ENCODE measurements around the gene EIF2B1.

EIF2B1 gene

DNA sequence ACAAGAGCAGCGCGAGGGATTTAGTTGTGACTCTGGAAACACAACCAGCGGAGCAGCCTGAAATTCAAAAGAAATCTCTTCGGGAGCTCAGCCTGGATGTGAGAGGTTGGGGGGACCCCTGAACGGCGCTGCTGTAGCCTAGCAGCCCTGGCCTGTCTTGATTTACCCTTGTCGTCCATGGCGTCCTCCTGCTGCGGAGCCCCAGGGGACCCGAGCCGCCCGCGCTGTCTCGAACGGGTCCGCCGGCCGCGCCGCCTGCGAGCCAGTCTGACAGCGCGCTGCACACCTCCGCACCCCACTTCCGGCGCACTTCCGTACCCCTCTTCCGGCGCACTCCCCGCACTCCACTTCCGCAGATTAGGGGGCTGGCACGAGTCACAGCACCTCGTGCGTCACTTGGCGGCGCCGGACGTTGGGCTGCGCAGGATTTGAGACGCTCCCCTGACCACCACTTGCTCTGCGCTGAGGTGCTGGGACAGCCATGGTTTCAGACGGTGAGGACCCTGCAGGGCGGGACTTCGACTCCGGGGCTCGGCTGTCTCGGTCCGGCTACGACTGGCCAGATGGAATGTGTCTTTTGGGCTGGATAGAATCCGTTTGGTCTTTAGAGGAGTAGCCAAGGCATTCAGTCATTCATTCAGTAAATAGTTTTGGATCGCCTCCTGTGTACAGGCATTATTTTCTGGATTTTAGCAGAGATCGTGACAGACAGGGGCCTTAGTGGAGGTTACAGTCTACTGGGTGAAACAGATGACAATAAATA is at the start of gene EIF2B1, which contains the start of gene GTF2H3:
Gene EIF2B1, minus strand, starts transcription at position 308 of the 763 bp plus-strand sequence. Its CDS starts 129 bp downstream, at position 179.
Gene GTF2H3, plus strand, starts transcription at position 451 of the 763 bp plus-strand sequence. Its CDS starts 31 bp downstream, at position 482.
- peak; percentile 74 for FAIRE-seq

- no peak for FAIRE-seq
These were observed 48.1 kb upstream of the EIF2B1 start for GRCh38 chr12:123681605-123682004.

DNA sequence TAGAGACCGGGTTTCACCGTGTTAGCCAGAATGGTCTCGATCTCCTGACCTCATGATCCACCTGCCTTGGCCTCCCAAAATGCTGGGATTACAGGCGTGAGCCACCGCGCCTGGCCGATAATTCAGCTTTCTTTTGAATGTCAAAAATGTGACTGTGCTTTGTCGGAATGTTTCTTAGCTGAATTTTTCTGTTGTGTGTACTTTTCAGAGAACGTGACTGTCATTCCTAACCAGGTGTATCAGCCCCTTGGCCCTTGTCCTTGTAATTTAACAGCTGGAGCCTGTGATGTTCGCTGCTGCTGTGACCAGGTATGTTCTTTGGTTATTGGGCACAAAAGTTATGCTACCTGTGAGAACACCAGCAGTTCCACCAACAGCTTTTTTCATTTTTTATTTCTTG is 45.5 kb upstream of the EIF2B1 start:
- FAIRE-seq: no peak

DNA sequence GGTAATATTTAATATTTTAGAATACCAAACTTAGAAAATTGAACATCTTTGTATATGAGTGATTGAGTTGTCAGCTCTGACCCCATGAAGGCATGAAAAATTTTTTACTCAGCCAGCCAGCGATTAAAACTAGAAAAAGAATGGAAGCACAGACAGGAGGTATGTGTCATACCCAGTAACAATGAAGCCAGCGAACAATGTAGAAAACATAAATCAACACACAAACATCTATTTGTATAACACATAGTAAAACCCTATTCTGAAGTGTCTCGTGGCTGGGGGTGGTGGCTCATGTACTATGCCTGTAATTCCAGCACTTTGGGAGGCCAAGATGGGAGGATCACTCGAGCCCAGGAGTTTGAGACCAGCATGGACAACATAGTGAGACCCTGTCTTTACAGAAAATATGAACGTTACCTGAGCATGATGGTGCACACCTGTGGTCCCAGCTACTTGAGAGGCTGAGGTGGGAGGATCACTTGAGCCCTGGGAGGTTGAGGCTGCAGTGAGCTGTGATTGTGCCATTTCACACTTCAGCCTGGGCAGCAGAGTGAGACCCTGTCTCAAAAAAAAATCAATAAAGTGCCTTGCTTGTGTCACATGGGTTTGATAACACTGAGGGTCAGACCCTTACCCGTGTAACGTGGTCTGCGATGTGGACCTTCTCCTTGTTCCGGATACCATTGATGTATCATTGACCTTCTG is 43.3 kb upstream of the EIF2B1 start:
- FAIRE-seq: no peak

DNA sequence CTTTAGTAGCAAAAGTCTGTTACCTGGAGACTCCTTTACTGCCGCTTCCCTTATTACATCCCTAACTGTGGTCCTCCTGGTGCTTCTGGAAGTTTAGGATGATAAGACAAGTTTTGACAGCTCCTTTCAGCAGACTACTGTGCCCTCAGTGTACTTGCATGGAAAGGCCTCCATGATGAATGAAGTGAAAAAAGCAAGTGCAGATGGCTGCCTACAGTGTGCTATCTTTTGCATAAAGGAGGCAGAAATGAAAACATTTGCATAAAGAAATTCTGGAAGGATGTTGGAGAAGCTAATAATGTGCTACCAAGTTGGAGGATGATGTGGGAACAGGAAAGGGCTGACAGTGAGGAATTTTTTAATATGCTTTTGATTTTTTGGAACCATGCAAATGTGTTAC is 42.0 kb upstream of the EIF2B1 start:
- no peak for FAIRE-seq

- FAIRE-seq: no peak
These were observed 38.4 kb upstream of the EIF2B1 start for GRCh38 chr12:123671876-123672275.

GRCh38 chr12:123670882-123671728 is 37.6 kb upstream of the EIF2B1 start, which contains the start of gene TCTN2:
Gene TCTN2 (plus strand): TSS chr12:123671113. CDS start chr12:123671241, 128 bp downstream.
- FAIRE-seq: peak; percentile 55

DNA sequence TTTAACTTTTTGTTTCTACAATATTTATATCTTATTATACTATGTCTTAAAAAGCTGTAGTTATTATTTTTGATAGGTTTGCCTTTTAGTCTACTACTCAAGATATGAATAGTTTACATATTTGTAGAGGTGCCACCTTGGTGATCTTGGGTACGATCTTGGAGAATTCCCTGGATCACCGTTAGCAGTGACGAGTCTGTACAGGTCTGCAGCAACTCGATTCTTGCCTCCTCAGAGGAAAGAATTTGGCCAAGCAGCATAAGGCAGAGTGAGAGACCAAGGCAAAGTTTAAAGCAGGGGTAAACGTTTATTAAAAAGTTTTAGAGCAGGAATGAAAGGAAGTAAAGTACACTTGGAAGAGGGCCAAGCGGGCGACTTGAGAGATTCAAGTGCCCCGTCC is 34.3 kb upstream of the EIF2B1 start:
- no peak for FAIRE-seq

DNA sequence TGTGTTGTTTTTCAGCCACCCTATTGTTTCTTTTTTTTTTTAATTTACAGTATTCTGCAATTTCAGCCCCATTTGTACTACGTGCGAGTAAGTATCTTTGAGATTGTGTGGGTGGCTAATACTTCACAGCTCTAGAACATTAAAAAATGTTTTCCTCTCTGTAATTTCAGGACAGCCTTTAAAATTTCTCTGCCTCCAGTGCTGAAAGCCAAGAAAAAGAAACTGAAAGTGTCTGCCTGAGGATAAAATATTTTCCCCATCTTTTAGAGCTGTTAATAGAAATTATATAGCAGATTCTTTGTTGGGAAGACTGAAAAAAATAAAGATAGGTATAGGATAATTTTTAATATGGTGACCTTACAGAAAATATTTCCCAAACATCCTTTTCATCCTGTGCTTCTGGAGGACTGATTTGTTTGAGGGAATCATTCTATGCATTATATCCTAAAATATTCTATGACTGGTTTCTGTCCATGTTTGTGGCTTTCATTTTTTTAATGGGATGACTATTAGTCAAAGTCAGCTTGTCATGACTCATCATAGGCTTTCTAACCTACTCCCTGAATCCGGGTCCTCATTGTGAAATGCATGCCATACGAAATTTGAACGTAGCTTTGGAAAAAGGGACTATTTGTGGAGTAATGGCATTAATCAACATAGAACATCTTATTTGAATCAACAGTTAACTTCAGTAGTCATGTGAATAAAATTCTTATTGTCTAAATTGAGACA is 26.7 kb upstream of the EIF2B1 start:
- no peak for FAIRE-seq

GRCh38 chr12:123657211-123657610 is 23.7 kb upstream of the EIF2B1 start:
- FAIRE-seq: no peak

GRCh38 chr12:123656392-123656791 is 22.9 kb upstream of the EIF2B1 start:
- no peak for FAIRE-seq

DNA sequence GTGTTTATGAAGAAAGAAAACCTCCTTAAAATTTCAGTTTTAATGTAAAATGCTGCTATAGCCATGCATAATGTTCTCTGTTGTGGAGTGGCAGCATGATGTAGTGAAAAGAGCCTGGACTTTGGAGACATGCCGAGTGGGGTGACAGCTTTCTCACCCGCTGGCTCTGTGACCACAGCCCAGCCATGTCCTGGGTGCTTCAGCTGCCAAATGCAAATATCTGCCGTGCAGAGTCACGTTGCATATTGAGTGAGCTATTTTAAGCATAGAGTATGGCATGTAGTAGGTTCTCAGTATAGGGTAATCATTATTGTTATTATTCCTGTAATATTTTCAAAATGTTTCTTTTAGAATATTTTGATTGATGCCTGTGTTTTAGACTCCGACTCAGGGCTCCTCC is 21.9 kb upstream of the EIF2B1 start:
- no peak for FAIRE-seq

DNA sequence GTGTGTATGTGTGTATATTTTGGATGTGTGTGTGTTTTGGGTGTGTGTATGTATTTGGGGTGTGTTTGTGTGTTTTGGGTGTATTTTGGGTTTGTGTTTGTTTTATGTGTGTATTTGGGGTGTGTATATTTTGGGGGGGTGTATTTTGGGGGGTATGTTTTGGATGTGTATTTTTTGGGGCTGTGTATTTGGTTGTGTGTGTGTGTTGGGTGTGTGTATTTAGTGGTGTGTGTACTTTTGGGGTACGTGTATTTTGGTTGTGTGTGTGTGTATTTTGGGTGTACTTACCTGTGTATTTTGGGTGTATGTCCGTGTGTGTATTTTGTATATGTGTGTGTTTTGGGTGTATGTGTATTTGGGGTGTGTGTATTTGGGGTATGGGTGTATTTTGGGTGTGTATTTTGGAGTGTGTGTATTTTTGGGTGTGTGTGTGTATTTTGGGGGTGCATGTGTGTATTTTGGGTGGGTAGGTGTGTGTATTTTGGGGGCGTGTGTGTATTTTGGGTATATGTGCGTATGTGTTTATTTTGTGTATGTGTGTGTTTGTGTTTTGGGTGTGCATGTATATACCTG is 20.7 kb upstream of the EIF2B1 start:
- FAIRE-seq: no peak

DNA sequence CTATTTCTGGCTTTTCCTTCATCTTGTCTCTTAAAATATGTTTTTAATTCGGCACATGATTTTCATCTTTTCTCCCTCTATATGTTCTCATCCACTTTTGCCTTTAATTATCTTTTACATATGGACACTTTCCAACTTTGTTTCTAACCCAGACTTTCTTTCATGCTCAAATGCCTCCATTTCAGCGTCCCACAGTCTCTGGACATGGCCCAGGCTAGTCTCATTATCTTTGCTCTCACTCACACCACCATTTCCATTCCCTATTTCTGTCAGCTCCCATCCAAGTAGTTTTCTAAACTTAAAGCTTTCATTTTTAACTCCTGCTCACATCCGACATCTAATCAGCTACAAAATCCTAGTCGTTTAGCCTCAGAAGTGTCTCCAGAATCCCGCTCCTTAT is 14.9 kb upstream of the EIF2B1 start:
- no peak for FAIRE-seq

DNA sequence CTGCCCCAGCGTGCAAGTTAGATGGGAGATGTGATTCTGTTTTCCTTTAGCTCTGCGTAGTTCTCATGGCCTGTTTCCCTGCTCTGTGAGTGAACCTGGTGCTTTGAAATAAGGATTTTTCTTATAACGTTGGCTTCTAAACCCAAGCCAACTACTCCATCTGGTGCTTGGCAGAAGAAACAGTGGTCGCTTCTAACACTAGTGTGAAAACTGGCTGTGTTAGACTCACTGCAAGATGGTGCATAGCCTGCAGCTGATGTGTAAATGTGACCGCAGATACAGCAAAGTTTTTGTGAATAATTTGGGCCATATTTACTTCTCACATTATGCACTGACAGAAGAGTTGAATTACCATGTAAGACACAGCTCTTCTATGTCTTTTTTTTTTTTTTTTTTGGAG is 12.4 kb upstream of the EIF2B1 start:
- no peak for FAIRE-seq

GRCh38 chr12:123645380-123645779 is 11.9 kb upstream of the EIF2B1 start:
- FAIRE-seq: no peak

DNA sequence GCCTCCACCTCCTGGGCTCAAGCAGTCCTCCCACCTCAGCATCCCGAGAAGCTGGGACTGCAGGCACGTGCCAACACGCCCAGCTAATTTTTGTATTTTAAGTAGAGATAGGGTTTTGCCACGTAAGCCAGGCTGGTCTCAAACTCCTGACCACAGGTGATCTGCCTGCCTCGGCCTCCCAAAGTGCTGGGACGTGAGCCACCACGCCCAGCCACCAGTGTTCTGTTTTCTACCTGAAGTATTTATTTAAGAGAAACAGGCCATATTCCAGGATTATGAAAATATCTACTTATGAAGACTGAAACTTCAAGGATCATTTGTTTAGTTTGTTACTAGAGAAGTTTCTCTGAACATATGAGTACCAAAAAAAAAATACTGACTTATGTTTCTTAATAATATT is 10.4 kb upstream of the EIF2B1 start:
- no peak for FAIRE-seq

DNA sequence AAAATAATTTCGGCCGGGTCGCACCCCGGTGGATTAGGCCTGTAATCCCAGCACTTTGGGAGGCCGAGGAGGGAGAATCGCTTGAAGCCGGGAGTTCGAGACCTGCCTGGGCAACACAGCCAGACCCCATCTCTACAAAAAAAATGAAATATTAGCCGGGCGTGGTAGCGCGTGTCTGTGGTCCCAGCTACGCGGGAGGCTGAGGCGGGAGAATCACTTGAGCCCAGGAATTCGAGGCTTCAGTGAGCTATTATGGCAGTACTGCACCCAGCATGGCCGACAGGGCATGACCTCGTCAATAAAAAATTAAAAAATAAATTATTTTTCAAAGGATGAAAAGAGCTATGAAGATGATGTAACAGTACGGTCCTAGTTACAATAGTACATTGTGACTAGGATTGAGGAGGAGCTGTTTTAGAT is 666 bp upstream of the EIF2B1 start:
- FAIRE-seq: no peak

- FAIRE-seq: no peak
These were observed 11.6 kb downstream of the EIF2B1 start for GRCh38 chr12:123621619-123622530.

DNA sequence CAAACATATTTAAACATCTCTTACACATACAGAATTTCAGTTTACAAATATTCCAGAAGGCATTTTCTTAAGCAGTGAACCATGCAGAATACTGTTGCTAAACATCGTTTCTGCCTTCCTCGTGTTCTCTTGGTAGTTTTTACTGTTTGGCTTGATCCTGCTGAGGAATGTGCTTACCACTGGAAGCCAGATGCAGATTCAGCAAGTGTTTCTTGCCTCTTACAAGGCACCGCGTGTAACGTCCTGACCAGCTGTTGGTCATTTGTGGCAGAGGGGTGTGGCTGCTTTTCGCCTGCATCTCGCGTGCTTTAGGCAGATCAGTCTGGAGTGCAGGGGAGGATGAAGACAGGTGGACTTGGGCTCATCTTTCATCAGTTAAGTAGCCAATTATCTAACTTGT is 12.4 kb downstream of the EIF2B1 start:
- no peak for FAIRE-seq

- FAIRE-seq: no peak
These were observed 15.9 kb downstream of the EIF2B1 start for GRCh38 chr12:123617580-123617979.
